GM19043 (cell line): ENCODE data around the gene P2RY2.
"Not testable (repeated sequence)": the region's sequence is repeated elsewhere in the genome, so short reads cannot be mapped to it uniquely, and the experiment has no call there.

ENCODE experiments used
- ATAC-seq: cut with Tn5 transposase; IDR thresholded peaks from one replicate; pipeline ENCODE4 v1.9.1; 2021; ENCODE audit warnings: low read depth; ENCODE audit not compliant: unreplicated experiment

Gene P2RY2

DNA sequence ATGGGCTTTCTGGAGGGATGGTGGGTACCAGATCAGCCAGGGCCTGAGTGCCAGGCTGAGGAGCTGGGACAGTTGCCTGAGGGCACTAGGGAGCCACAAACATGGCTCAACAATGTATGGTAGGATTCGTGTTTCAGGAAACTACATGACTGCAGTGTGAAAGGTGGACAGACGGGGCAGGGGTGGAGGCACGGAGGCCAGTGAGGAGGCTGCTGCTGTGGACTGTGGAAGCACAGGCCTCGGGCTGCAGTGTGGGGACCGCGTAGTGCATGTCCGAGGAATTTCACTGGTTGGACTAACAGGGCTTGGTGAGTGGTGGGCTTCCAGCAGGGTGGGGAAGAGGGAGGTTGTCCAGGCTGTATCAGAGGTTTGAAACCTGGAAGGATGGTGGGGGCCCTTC lies 7.8 kb downstream of the P2RY2 start:
- ATAC-seq: no peak

DNA sequence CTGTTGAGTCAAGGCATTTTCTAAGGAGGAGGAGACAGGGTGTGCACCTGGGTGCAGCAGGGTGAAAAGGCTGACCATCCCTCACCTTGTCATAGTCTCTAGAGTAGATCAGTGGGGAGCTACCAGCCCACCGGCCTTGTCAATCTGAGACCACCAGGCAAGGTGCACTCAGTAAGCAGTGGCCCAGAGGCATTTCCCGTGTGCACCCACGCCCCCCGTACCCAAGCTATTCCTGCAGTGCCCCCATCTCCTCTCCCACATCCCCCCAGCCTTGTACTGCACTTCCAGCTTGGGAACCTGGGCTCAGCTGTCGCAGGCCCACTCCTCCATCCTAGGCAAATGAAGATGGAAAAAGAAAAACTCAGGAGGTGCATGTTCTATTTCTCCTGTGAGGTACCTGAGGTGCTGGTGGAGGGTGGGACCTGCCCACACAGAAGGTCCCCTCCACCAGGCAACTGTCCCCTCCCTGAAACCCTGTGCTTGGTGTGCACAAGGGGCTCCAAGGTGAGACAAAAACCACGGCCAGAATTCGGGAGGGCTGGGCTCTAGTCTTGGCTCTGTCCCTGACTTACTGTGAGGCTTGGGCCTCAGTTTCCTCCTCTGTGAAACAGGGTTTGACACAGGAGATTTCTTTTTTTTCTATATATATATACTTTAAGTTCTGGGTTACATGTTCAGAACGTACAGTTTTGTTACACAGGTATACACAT lies 8.4 kb downstream of the P2RY2 start:
- no peak for ATAC-seq

DNA sequence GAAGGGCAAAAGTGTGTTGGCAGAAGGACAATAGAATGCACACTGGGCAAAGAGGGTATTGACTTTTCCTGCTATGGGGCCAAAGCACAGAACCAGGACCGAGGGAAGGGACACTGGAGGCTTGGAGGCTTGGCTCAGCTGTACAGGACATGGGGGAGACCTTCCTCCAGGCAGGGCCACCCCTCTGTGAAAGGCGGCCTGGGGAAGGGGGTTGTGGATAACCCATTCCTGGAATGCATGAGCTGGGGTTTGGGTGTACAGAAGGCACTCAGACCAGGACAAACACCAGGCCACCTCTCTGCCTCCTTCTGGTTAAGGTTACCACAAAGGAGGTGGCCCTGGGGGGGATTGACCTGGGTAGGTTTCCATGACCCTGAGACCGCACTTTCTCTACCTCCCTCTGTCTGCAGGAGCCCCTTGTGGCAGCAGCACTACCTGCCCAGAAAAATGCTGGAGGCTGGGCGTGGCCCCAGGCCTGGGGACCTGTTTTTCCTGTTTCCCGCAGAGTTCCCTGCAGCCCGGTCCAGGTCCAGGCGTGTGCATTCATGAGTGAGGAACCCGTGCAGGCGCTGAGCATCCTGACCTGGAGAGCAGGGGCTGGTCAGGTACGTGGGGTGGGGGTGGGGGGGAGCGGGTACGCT lies 9.6 kb downstream of the P2RY2 start:
- ATAC-seq: no peak

DNA sequence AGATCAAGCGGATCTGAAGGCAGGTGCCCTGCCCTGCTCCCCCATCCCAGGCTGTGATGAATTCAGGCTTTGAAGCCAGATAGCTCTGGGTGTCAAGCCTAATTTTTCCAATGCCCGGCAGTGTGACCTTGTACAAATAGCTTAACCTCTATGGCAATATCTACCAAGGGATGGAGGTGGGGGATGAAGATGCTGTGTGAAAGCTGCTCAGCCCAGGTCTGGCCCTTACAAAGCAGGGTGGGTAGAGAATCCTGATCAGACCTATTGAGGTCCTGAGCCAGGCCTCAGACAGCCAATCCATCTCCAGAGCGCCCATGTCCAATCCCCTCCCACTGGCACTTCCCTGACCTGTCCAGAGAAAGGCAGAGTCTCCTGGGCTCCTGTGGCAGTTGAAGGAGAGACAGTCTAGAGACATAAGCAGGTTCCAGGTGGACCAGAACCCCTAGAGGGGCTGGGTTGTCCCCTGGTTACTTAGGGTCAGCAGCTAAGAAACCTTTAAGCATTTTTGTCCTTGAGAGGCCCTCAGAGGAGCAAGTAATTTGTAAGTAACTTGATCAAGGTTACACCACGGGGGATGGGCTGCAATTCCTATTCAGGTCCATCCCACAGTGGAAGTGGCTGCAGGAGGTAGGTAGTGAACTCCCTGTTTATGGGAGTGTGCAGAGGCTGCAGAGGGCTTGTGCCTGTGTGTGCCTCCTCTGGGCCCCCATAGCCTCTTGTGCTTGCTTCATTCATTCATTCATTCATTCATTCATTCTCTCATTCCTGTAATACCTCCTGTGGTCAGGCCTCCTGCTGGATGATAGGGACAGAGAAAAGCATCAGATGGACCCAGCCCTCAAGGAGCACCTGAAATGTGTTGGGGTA lies 10.4 kb downstream of the P2RY2 start:
- no peak for ATAC-seq

DNA sequence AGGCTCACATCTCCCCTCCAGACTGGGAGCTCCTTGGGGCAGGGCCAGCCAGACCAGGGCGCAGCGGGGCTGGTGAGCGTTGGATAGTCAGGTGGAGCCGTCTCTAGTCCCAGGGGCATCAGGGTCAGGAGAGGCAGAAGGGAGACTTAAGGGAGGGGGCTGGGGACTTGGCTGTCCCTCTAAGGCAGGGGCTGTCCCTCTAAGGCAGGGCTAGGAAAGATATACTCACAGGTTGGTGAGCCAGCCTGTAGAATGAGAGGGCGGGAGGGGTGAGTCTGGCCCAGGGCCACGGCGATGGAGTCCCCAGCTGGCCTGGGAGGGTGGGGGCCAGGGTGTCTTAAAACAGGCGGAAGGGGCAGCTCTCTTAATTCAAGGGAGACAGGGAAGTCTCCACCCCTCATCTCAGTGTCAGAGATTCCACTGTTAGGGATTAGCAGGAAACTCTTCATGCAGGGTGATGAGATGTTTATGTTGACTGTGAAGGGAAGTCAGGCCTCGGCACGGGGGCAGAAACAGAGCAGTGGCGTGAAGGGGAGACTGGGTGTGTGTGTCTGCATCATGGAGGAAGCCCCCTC lies 11.3 kb downstream of the P2RY2 start:
- ATAC-seq: no peak

DNA sequence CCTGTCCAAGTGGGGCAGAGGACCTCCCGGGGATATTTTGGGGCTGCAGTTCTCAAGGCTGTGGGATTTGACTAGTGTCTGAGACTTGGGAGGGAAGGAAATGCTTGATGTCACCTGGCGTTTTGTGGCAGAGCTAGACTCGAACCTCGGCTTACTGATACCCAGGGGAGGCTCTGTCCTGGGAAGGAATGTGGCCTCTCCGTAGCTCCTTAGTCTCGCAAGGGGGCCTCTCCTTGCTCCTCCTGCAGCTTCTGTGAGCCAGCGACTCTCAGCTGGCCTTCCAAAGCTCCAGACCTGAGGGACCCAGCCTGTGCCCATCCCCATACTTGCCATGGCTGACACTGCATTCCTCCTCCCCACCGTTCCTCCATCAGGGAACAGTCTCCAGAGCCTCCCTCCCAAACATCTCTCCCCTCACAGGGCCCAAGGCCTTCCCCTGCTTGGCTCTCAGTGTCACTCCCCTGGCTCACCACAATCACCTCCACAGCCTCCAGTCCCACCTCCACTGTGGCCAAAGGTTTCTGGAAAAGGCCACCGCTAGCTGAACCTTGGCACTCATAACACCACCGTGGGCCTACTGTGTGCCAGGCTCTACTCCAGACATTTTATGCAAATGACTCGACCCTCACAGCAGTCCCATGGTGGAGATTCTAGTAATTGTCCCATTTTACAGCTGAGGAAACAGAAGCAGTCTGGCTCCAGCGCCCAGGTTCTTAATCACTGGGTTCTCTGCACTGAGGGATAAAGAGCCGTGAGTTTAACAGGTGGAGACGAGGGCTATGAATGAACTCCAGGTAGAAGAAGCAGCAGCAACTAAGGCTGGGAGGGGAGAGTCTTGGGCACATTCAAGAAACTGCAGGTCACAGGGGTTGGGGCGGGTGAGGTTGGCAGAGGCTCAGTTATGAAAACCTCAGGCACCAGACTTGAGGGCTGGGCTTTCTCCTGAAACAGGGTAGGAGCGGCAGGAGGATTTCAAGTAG lies 12.1 kb downstream of the P2RY2 start:
- no peak for ATAC-seq

DNA sequence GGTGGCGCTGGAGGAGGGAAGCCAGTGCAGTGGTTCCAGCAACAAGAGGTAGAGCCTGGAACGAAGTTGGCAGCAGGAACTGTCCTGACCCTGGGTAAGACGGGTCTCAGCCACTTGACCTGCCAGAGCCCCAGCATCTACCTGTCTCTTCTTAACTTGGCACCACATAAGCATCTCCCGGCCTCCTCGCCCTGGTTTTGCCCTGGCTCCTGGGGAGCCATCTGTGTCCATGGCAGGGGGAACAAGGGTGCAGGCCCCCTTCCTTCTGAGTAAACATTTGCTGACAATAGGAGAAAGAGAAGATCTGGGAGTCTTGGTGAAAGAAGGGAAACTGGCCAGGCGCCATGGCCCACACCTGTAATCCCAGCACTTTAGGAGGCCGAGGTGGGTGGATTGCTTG lies 12.8 kb downstream of the P2RY2 start:
- ATAC-seq: no peak

DNA sequence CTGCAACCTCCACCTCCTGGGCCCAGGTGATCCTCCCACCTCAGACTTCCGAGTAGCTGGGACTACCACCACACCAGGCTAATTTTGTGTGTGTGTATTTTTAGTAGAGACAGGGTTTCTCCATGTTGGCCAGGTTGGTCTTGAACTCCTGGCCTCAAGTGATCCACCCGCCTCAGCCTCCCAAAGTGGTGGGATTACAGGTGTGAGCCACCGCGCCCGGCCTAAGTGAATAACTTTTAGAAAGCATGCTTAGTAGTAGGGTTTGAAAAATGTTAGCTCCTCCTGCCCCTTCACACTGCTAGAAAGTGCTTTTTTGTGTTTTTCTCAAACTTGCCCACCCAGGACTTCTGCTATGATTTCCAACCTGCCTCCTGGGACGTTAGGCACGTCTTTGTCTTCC lies 14.4 kb downstream of the P2RY2 start:
- not testable (repeated sequence) for ATAC-seq

DNA sequence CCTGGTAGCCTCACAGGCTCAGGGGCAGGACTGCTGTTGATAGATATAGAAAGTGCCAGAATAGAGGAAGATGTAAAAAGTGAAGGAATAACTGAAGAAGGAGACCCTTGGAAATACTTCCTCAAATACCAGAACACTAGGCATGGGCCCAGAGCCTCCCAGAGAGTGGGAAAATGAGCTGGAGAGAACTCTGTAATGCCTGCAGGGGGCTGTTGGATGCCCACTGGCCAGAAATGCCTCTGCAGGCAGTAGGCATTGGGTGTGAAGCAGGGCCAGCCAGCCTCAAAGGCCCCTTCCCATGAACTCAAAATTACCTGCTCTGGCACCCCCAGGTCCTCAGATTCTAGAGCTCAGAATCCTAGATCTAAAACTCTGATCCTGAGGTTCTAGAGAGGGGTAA lies 15.1 kb downstream of the P2RY2 start:
- no peak for ATAC-seq

DNA sequence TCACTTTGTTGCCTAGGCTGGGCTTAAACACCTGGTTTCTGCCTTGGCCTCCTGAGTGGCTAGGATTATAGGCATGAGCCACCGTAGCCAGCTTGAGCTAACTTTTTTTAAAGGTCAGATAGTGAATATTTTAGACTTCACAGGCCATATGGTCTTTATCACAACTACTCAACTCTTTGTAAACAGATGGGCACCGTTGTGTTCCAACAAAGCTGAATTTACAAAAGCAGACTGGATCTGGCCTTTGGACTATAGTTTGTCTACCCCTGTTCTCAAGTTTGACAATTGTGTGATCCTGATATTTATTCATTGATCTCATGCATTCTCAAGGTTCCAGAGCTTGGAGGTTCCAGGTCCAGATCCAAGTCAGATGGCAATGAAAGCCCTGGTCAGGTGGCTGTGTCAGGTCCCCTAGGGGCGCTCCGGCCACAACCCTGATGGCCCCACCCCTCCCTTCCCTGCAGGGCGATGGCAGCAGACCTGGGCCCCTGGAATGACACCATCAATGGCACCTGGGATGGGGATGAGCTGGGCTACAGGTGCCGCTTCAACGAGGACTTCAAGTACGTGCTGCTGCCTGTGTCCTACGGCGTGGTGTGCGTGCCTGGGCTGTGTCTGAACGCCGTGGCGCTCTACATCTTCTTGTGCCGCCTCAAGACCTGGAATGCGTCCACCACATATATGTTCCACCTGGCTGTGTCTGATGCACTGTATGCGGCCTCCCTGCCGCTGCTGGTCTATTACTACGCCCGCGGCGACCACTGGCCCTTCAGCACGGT lies 15.8 kb downstream of the P2RY2 start:
- ATAC-seq: no peak

DNA sequence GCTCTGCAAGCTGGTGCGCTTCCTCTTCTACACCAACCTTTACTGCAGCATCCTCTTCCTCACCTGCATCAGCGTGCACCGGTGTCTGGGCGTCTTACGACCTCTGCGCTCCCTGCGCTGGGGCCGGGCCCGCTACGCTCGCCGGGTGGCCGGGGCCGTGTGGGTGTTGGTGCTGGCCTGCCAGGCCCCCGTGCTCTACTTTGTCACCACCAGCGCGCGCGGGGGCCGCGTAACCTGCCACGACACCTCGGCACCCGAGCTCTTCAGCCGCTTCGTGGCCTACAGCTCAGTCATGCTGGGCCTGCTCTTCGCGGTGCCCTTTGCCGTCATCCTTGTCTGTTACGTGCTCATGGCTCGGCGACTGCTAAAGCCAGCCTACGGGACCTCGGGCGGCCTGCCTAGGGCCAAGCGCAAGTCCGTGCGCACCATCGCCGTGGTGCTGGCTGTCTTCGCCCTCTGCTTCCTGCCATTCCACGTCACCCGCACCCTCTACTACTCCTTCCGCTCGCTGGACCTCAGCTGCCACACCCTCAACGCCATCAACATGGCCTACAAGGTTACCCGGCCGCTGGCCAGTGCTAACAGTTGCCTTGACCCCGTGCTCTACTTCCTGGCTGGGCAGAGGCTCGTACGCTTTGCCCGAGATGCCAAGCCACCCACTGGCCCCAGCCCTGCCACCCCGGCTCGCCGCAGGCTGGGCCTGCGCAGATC lies 16.5 kb downstream of the P2RY2 start:
- no peak for ATAC-seq

DNA sequence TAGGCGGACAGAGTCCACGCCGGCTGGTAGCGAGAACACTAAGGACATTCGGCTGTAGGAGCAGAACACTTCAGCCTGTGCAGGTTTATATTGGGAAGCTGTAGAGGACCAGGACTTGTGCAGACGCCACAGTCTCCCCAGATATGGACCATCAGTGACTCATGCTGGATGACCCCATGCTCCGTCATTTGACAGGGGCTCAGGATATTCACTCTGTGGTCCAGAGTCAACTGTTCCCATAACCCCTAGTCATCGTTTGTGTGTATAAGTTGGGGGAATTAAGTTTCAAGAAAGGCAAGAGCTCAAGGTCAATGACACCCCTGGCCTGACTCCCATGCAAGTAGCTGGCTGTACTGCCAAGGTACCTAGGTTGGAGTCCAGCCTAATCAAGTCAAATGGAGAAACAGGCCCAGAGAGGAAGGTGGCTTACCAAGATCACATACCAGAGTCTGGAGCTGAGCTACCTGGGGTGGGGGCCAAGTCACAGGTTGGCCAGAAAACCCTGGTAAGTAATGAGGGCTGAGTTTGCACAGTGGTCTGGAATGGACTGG lies 17.2 kb downstream of the P2RY2 start:
- no peak for ATAC-seq

DNA sequence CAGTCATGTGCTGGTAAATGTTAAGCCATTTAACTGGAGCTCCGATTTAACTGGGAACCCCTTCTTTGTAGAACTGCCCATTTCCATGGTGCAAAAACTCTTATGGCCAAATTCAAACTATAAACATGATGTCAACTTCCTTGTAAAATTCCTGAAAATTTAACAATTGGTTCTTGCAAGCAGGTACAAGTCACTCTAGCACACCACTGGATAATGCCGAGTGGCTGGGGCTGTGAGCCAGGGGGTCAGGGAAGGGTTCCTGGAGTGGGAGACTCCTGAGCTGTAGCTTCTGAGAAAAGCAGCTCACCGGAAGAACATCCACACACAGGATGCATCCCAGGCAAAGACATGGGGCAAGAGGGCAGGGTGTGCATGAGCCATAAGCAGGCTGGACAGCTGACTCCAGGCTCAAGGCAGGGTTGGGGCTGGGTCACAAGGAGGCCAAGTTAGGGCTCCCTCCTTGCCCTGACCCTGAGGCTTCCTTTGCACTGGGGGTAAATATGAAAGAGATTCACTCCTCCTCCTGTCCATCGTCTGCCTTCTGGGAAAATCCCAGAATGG lies 18.2 kb downstream of the P2RY2 start:
- no peak for ATAC-seq

DNA sequence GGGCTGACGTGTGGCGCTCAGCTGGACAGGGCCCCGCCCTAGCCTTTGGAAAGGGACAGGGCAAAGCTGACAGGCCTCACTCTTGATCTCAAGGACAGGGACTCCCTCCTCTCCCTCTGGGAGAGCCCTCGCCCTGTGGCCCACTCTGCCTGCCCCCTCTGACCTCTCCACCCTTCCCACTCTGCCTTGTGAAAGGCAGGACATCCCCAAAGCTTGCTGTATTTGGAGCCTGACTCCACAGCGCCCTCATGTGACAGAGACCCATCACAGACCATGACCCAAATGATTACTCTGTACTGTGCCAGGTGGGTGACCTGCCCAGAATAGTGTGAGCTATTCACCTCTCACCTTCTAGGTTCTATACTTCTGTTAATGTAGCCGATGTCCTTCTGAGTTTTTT lies 18.8 kb downstream of the P2RY2 start:
- no peak for ATAC-seq

DNA sequence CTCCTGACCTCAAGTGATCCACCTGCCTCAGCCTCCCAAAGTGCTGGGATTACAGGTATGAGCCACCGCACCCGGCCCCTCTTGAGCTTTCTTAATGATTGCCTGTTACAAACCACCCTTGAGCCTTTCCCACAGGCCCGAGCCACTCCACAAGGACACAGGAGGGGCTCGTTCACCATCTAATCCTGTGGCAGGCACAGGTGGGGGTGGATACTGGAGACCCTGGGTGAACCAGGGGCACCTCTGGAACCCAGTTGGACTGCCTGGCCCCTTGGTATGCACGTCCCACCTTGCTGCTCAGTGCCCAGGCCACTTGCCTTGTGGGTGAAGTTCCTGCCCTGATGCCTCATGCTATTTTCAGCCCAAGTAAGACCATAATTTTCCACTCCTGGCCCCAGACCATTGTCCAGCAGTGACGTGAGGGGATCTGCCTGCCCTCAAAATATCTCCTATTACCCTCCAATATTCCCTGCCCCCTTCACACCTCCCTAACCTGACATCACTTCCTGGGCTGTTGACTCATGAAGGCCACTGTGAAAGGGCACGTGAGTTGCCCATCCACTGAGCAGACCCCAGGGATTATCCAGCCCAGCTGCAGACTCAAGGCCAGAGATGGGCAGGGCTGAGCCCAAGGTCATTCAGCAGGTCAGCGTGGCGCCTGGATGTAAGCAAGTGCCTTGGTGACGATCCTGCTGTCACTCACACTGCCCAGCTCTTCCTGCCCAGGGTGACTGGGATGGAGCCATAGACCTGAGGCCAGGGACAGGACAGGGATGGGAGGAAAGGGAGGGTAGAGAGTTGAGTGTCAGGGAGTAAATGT lies 19.6 kb downstream of the P2RY2 start:
- ATAC-seq: no peak

DNA sequence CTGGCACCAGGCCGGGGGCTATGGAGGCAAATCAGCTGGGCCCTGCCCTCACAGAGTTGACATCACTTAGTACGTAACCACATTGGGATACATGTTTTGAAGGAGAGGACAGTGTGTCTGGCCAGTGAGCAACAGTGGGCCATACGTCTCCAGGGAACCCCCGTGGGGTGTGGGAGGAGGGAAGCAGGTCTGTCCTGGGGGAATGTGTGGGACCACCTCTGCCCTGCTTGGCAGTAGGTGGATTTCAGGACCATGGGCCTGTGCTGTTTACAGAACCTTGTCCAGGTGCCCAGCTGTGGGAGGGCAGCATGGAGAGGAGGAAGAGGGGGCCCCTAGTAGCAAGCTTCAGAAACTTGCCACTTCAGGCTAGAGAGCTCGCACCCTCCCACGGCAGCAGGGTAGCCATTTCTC lies 21.0 kb downstream of the P2RY2 start:
- no peak for ATAC-seq

DNA sequence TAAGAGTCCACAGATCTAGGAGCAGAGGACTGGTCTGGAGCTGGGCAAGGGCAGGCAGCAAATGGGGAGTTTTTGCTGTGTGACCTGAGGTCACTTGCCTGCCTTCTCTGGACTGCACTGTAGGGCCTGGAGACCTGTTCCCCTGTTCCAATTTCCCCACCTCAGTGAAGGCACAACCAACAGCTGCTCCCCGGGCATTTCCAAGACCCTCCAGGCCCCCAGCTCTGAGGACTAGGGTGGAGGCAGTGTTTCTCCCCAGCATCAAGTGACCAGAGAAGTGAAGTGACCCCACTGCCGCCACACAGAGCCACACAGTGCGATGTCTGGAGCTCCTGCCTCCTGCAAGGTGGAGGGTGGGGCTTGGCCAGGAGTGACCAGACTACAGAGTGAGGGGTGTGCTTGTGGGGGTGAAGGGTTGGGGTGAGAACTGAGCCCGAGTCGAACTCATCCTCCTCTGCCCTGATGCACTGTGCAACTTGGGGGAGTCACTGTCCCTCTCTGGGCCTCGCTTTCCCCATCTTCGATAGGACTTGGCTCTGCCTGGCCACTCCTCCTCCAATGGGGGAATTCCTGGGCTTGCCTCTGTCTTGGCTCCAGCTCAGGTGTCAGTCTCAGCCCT lies 21.6 kb downstream of the P2RY2 start:
- ATAC-seq: no peak
